Esophagus muscularis mucosa (tissue), 4 donors: ENCODE measurements around the gene HLCS.

Experiments used
- EP300 ChIP-seq: sonication (generic); formaldehyde crosslinking; IDR thresholded peaks from one replicate; pipeline ENCODE4 v1.6.1; 2017; ENCODE audit warnings: antibody characterized with exemption
- POLR2AphosphoS5 ChIP-seq, 2 donors: sonication (generic); formaldehyde crosslinking; IDR thresholded peaks; one replicate each; pipeline ENCODE4 v1.6.1; 2017; ENCODE audit warnings: antibody characterized with exemption in 2 of 2
- TF ChIP-seq, protein P1 (sequence below), 3 experiments: fragments of 200-600 bp in 2 of 3; fragments of 450-650 bp in 1 of 3; sonication (generic) in 2 of 3; IDR thresholded peaks; one replicate each; pipeline ENCODE4 v1.5.1; 2017 to 2019; ENCODE audit warnings: antibody characterized with exemption in 3 of 3, mild to moderate bottlenecking in 2 of 3, moderate library complexity in 1 of 3

- TF ChIP-seq, protein P1, sequence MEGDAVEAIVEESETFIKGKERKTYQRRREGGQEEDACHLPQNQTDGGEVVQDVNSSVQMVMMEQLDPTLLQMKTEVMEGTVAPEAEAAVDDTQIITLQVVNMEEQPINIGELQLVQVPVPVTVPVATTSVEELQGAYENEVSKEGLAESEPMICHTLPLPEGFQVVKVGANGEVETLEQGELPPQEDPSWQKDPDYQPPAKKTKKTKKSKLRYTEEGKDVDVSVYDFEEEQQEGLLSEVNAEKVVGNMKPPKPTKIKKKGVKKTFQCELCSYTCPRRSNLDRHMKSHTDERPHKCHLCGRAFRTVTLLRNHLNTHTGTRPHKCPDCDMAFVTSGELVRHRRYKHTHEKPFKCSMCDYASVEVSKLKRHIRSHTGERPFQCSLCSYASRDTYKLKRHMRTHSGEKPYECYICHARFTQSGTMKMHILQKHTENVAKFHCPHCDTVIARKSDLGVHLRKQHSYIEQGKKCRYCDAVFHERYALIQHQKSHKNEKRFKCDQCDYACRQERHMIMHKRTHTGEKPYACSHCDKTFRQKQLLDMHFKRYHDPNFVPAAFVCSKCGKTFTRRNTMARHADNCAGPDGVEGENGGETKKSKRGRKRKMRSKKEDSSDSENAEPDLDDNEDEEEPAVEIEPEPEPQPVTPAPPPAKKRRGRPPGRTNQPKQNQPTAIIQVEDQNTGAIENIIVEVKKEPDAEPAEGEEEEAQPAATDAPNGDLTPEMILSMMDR (IDR thresholded peaks at IDR 0.05) = no peak
- TF ChIP-seq POLR2AphosphoS5 (IDR thresholded peaks at IDR 0.05) (no peak), EP300 (no peak)
These were observed 34.2 kb downstream of the HLCS start for GRCh38 chr21:36932161-36932816.
